DOHH2 (cell line): Measurements from ENCODE around the gene DNAJC21.

Experiments
- H3F3A ChIP-seq: fragments of 200-600 bp; sonication (generic), shearing (Covaris generic); 2 replicates; pipeline ENCODE4 v1.6.0; 2016; ENCODE audit warnings: antibody characterized with exemption, mild to moderate bottlenecking; ENCODE audit not compliant: control insufficient read depth, insufficient read depth
- H3K27ac ChIP-seq: fragments of 200-600 bp; sonication (generic); 2 replicates; pipeline ENCODE4 v1.5.1; 2014; ENCODE audit warnings: low read depth, mild to moderate bottlenecking, low read length, moderate library complexity
- H3K27me3 ChIP-seq: fragments of 200-600 bp; sonication (generic); 2 replicates; pipeline ENCODE4 v1.6.1; 2014; ENCODE audit warnings: mild to moderate bottlenecking, low read length, mixed read lengths; ENCODE audit not compliant: control insufficient read depth
- H3K36me3 ChIP-seq: fragments of 200-600 bp; sonication (generic); 2 replicates; pipeline ENCODE4 v1.6.1; 2014; ENCODE audit warnings: mild to moderate bottlenecking, low read length, moderate library complexity, mixed read lengths; ENCODE audit not compliant: control insufficient read depth
- H3K4me1 ChIP-seq: fragments of 200-600 bp; sonication (generic); 2 replicates; pipeline ENCODE4 v1.6.1; 2014; ENCODE audit warnings: mild to moderate bottlenecking, low read length, mixed read lengths; ENCODE audit not compliant: control insufficient read depth
- H3K4me2 ChIP-seq: fragments of 200-600 bp; sonication (generic); 2 replicates; pipeline ENCODE4 v1.6.0; 2014; ENCODE audit warnings: mild to moderate bottlenecking, low read length, moderate library complexity
- H3K4me3 ChIP-seq: fragments of 200-600 bp; sonication (generic); 2 replicates; pipeline ENCODE4 v1.5.1; 2014; ENCODE audit warnings: mild to moderate bottlenecking, low read length, mixed read lengths
- H3K79me2 ChIP-seq: fragments of 200-600 bp; sonication (generic); 2 replicates; pipeline ENCODE4 v1.6.1; 2014; ENCODE audit warnings: mild to moderate bottlenecking, low read length, mixed read lengths; ENCODE audit not compliant: control insufficient read depth
- H3K9me2 ChIP-seq: fragments of 200-600 bp; sonication (generic); replicated peaks from 2 replicates; pipeline ENCODE4 v1.6.1; 2014; ENCODE audit warnings: mild to moderate bottlenecking, low read length, mixed read lengths; ENCODE audit not compliant: control insufficient read depth
- H3K9me3 ChIP-seq: fragments of 200-600 bp; sonication (generic); 2 replicates; pipeline ENCODE4 v1.6.1; 2014; ENCODE audit warnings: antibody characterized with exemption, low read length, mixed read lengths; ENCODE audit not compliant: control insufficient read depth, insufficient read depth
- H4K20me1 ChIP-seq: fragments of 200-600 bp; sonication (generic); 2 replicates; pipeline ENCODE4 v1.6.0; 2014; ENCODE audit warnings: low read depth, mild to moderate bottlenecking, antibody characterized with exemption, low read length, moderate library complexity; ENCODE audit not compliant: control insufficient read depth, insufficient read depth
- EZH2phosphoT487 ChIP-seq: fragments of 200-600 bp; sonication (generic); IDR thresholded peaks from 2 replicates; pipeline ENCODE4 v1.6.1; 2017; ENCODE audit warnings: borderline replicate concordance, mild to moderate bottlenecking, antibody characterized with exemption, low read length, moderate library complexity, mixed read lengths
- TF ChIP-seq, protein P1 (sequence below): fragments of 200-600 bp; sonication (generic); IDR thresholded peaks from one replicate; pipeline ENCODE4 v1.5.1; 2014; ENCODE audit warnings: antibody characterized with exemption, mild to moderate bottlenecking, low read depth, low read length; ENCODE audit not compliant: poor library complexity, severe bottlenecking

DNAJC21 gene

DNA sequence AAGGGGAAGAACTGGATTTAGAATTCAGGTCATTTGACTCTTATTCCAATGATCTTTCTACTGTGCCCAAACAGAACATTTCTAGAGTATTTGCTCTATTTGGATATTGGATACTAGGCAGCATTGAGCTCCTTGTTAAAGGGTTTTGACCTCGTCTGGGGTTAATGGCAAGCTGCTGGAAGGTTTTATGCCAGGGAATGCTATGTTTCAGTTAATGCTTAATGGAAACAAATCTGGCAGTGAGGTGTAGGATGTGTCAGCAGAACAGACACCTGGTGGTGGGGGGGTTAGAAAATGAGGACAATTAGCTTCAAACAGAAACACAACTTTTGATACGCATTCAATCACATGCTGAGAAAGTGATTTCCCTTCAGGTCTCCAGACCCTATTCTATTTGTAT lies 66.9 kb downstream of the DNAJC21 start:
- H3K4me1 ChIP-seq, result no peaks in the 10 kb centered on the region
- no peaks in the 10 kb centered on the region for H3K79me2 ChIP-seq
- H3K36me3 ChIP-seq, result no peaks in the 10 kb centered on the region
- no peaks in the 10 kb centered on the region for H3F3A ChIP-seq
- no peaks in the 10 kb centered on the region for H3K9me2 ChIP-seq
- H3K4me3 ChIP-seq, result no peak overlapping the region
- peaks cover 3% of the 10 kb centered on the region; the same call in 1 of the 2 replicates for H3K27me3 ChIP-seq
- H4K20me1 ChIP-seq, result no peaks in the 10 kb centered on the region
- TF ChIP-seq, protein P1, sequence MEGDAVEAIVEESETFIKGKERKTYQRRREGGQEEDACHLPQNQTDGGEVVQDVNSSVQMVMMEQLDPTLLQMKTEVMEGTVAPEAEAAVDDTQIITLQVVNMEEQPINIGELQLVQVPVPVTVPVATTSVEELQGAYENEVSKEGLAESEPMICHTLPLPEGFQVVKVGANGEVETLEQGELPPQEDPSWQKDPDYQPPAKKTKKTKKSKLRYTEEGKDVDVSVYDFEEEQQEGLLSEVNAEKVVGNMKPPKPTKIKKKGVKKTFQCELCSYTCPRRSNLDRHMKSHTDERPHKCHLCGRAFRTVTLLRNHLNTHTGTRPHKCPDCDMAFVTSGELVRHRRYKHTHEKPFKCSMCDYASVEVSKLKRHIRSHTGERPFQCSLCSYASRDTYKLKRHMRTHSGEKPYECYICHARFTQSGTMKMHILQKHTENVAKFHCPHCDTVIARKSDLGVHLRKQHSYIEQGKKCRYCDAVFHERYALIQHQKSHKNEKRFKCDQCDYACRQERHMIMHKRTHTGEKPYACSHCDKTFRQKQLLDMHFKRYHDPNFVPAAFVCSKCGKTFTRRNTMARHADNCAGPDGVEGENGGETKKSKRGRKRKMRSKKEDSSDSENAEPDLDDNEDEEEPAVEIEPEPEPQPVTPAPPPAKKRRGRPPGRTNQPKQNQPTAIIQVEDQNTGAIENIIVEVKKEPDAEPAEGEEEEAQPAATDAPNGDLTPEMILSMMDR, result no peak
- TF ChIP-seq EZH2phosphoT487, result no peak
- no peaks in the 10 kb centered on the region for H3K9me3 ChIP-seq
- H3K4me2 ChIP-seq, result no peak overlapping the region
- no peak overlapping the region for H3K27ac ChIP-seq

DNA sequence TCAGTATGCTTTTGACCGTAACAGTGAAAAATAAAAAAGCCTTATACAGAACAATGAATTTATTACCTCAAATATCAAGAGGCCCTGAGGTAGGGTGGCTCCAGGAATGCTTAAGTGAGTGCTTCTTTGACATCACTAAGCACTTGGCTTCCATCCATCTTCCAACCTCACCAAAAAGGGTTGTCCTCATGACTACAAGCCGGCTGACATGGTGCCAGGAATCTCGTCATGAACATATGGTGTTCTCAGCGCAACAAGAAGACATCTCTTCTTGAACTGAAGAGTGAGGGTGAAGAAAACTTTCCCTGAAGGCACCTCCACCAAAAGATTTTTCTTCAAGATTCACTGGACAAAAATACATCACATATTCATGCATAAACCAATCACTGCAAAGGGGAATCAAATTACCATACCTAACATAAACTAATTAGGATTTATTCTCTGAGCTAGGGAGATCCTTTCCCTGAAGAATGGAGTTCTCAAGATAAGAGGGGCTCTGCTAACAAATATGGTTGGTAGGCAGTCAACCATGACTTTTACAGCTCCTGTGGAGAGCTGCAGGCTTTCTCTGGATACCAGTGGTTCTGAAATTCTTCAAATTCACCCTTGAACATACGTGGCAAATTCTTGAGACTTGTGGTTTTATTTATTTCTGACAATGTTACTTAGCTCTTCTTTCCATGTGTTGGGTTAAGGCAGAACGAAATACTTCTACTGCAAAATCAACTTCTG lies 68.9 kb downstream of the DNAJC21 start:
- no peaks in the 10 kb centered on the region for H3F3A ChIP-seq
- no peak for TF ChIP-seq EZH2phosphoT487
- TF ChIP-seq, protein P1, result no peak
- no peak overlapping the region for H3K27ac ChIP-seq
- H3K9me2 ChIP-seq, result no peaks in the 10 kb centered on the region
- no peaks in the 10 kb centered on the region for H4K20me1 ChIP-seq
- H3K79me2 ChIP-seq, result no peaks in the 10 kb centered on the region
- H3K27me3 ChIP-seq, result no peaks in the 10 kb centered on the region
- no peaks in the 10 kb centered on the region for H3K36me3 ChIP-seq
- no peak overlapping the region for H3K4me3 ChIP-seq
- no peak overlapping the region for H3K4me2 ChIP-seq
- H3K4me1 ChIP-seq, result no peaks in the 10 kb centered on the region
- H3K9me3 ChIP-seq, result no peaks in the 10 kb centered on the region

GRCh38 chr5:35001842-35002241 lies 72.5 kb downstream of the DNAJC21 start:
- H3F3A ChIP-seq, result no peaks in the 10 kb centered on the region

More at GRCh38 chr5:35001842-35002241, 72.5 kb downstream of the DNAJC21 start:
- Histone ChIP-seq H3K9me3 (no peaks in the 10 kb centered on the region), H3K27ac (no peak overlapping the region), H3K79me2 (no peaks in the 10 kb centered on the region), H3K4me2 (no peak overlapping the region), H4K20me1 (no peaks in the 10 kb centered on the region), H3K4me1 (no peaks in the 10 kb centered on the region), H3K9me2 (no peaks in the 10 kb centered on the region), H3K27me3 (no peaks in the 10 kb centered on the region), H3K36me3 (no peaks in the 10 kb centered on the region), H3K4me3 (no peak overlapping the region)
- TF ChIP-seq, protein P1, result no peak
- TF ChIP-seq EZH2phosphoT487, result no peak
